PFSK-1 (cell line): ENCODE measurements around the gene FIBCD1.

Experiments
- FOXP2 ChIP-seq: optimal IDR thresholded peaks from 2 replicates; pipeline ENCODE3; 2011; ENCODE audit warnings: borderline replicate concordance, control low read depth, inconsistent platforms; ENCODE audit not compliant: insufficient read depth; ENCODE audit errors: extremely low read length, extremely low read depth
- POLR2AphosphoS5 ChIP-seq: IDR thresholded peaks from 2 replicates; pipeline ENCODE4 v1.6.1; 2012; ENCODE audit warnings: low read depth, mild to moderate bottlenecking, control low read depth, low read length, moderate library complexity
- REST ChIP-seq, 2 experiments: IDR thresholded peaks; 2 replicates each; pipeline versions ENCODE4 v1.6.1 to v1.8.0; 2011 to 2012; ENCODE audit warnings: low read depth in 2 of 2, low read length in 2 of 2, control low read depth in 1 of 2, inconsistent platforms in 1 of 2, mild to moderate bottlenecking in 1 of 2, moderate library complexity in 1 of 2; ENCODE audit not compliant: insufficient read depth in 1 of 2
- SIN3A ChIP-seq: IDR thresholded peaks from 2 replicates; pipeline ENCODE4 v1.6.1; 2012; ENCODE audit warnings: mild to moderate bottlenecking, low read length, moderate library complexity, borderline replicate concordance; ENCODE audit not compliant: insufficient read depth
- TAF1 ChIP-seq: IDR thresholded peaks from 2 replicates; pipeline ENCODE4 v1.6.1; 2012; ENCODE audit warnings: low read length, control low read depth, borderline replicate concordance; ENCODE audit not compliant: insufficient read depth

FIBCD1 gene

DNA sequence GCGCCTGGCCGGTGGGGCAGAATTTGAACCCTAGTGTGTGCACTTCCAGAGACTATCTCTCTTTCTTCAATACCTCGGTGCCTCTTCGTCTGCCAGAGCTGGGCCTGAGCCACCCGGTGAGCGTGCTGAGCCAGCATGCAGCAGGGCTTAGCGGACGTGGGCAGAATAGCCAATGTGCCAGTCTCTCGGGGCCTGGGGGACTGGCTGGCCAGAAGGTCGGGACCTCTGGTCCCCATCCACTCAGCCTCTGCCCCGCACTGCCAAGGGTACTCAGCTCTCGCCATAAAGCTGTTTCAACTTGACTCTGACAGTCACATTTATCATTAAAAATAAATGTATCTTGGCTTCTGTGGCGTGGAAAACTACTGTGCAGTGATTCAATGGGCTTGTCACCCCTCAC, 4.2 kb upstream of the FIBCD1 start:
- TF ChIP-seq FOXP2: no peak
- no peak for TF ChIP-seq TAF1
- no peak for TF ChIP-seq REST (IDR thresholded peaks at IDR 0.05; ENCODE audit: insufficient read depth in 1 of 2, low read depth in 2 of 2, low read length in 2 of 2)
- TF ChIP-seq POLR2AphosphoS5: no peak

DNA sequence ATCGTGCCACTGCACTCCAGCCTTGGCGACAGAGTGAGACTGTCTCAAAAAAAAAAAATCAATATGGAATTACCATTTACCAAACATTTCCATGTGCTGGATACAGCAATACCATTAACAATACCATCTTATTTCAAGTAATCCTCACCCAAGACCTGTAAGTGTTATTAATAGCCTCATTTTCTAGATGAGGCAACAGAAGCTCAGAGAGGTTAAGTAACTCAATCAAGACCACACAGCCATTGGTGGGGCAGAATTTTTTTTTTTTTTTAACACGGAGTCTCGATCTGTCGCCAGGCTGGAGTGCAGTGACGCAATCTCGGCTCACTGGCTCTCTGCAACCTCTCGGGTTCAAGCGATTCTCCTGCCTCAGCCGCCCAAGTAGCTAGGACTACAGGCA, 3.6 kb upstream of the FIBCD1 start:
- TF ChIP-seq FOXP2 (no peak), POLR2AphosphoS5 (no peak), SIN3A (no peak)

DNA sequence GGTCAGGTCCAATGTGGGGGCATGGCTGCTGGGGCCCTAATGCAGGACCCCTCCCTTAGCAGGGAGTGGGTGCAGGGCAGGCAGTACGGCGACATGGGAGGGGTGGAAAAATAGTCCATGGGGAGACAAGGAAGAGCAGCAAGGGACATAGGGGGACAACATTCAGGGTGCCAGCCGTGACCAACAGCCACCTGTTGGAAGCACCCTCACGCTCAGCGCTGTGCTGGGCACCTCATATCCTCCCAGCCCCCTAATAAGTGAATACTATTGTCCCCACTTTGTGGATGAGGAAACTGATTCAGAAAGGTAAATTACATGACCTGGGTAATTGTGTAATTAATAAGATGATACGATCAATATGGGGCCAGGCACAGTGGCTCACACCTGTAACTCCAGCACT, 3.0 kb upstream of the FIBCD1 start:
- TF ChIP-seq REST (IDR thresholded peaks at IDR 0.05; ENCODE audit: insufficient read depth in 1 of 2, low read depth in 2 of 2, low read length in 2 of 2) (no peak), POLR2AphosphoS5 (no peak), SIN3A (no peak), FOXP2 (no peak)

DNA sequence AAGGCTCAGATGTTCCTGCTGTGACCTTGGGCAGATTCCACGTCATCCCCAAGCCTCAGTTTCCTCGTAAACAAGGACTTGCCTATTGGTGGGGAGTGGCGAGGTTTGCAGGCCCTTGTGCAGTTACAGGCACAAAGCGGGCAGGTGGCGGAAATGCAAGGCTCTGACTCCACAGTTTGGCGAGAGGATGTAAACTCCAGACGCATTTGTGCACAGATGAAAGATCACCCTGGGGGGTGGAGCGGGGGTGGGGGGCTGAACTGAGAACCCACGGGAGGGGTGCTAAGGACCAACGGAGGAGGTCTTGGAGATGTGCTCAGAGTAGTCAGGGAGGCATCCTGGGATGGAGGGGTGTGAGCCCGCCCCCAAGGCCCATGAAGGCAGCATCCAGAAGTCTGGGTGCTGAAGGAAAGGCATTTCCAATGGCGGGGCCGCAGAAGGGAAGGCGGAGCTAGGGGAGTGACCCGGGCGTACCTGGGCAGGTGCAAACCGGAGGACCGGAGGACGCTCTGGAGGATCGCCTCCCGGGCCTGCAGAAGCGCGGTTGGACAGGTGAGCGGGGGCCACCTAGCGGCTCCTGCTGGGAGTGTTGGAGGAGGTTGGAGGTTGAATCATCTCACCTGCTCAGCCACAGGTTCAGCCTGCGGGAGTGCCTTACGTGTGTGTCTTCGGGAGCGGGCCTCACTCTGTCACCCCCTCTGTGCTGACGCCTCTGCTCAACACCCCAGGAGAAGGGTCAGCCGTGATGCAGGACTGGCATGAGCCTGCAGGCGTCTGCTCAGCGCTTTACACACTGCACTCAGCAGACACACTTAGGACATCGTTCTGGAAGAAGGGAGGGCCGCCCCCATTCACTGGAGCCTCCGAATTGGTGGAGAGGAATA, 1.9 kb upstream of the FIBCD1 start:
- TF ChIP-seq REST (IDR thresholded peaks at IDR 0.05; ENCODE audit: insufficient read depth in 1 of 2, low read depth in 2 of 2, low read length in 2 of 2) (no peak), POLR2AphosphoS5 (no peak)

GRCh38 chr9:130940027-130940549, 1.0 kb upstream of the FIBCD1 start:
- TF ChIP-seq POLR2AphosphoS5: no peak
- no peak for TF ChIP-seq FOXP2
- TF ChIP-seq TAF1: no peak
- no peak for TF ChIP-seq SIN3A
- TF ChIP-seq REST (IDR thresholded peaks at IDR 0.05; ENCODE audit: insufficient read depth in 1 of 2, low read depth in 2 of 2, low read length in 2 of 2): no peak
